ENCODE data around the gene ZSCAN5A.
A peak's percentile ranks its signal among the peaks of the same experiment; 100 is the strongest.
"Not testable (repeated sequence)": the region's sequence is repeated elsewhere in the genome, so short reads cannot be mapped to it uniquely, and the experiment has no call there.

The ZSCAN5A gene

GRCh38 chr19:56270676-56271075 is 44.0 kb downstream of the ZSCAN5A start:
- DNase-seq (ENCODE audit: extremely low read depth, low read depth) = no peak
- TF ChIP-seq CTCF (IDR thresholded peaks at IDR 0.05; ENCODE audit: low read depth, low read length) = no peak

GRCh38 chr19:56269348-56269747 is 45.3 kb downstream of the ZSCAN5A start:
- TF ChIP-seq CTCF (IDR thresholded peaks at IDR 0.05; ENCODE audit: low read depth, low read length) = no peak
- DNase-seq (ENCODE audit: extremely low read depth, low read depth) = no peak

- DNase-seq (ENCODE audit: extremely low read depth, low read depth) = no peak
- TF ChIP-seq CTCF (IDR thresholded peaks at IDR 0.05; ENCODE audit: low read depth, low read length) = no peak
Measured at GRCh38 chr19:56266051-56266450, 48.6 kb downstream of the ZSCAN5A start.

GRCh38 chr19:56263319-56263718 is 51.3 kb downstream of the ZSCAN5A start:
- no peak for DNase-seq (ENCODE audit: extremely low read depth, low read depth)
- no peak for TF ChIP-seq CTCF (IDR thresholded peaks at IDR 0.05; ENCODE audit: low read depth, low read length)

GRCh38 chr19:56261932-56262331 is 52.7 kb downstream of the ZSCAN5A start:
- DNase-seq (ENCODE audit: extremely low read depth, low read depth) = not testable (repeated sequence)

GRCh38 chr19:56261145-56261544 is 53.5 kb downstream of the ZSCAN5A start:
- no peak for TF ChIP-seq CTCF (IDR thresholded peaks at IDR 0.05; ENCODE audit: low read depth, low read length)
- DNase-seq (ENCODE audit: extremely low read depth, low read depth) = no peak

- no peak for TF ChIP-seq CTCF (IDR thresholded peaks at IDR 0.05; ENCODE audit: low read depth, low read length)
- DNase-seq (ENCODE audit: extremely low read depth, low read depth) = no peak
Measured at GRCh38 chr19:56258272-56258671, 56.4 kb downstream of the ZSCAN5A start.

- peak; percentile 32 for DNase-seq (ENCODE audit: extremely low read depth, low read depth)
Measured at GRCh38 chr19:56253737-56254136, 60.9 kb downstream of the ZSCAN5A start.

More at GRCh38 chr19:56253737-56254136, 60.9 kb downstream of the ZSCAN5A start:
- TF ChIP-seq CTCF (IDR thresholded peaks at IDR 0.05; ENCODE audit: low read depth, low read length) = peak; percentile 39
